ENCODE results near the gene ALKBH3. TPM values are rescaled to one million over a fixed set of nuclear protein-coding genes. Genes with fewer than 3 reads are reported as not detected.

ALKBH3 gene
- total RNA-seq, 1 donor, result 36.7 TPM

- DNase-seq (ENCODE audit: low read depth), result no peak
- no peak for TF ChIP-seq CTCF (IDR thresholded peaks at IDR 0.05; ENCODE audit: insufficient read depth, low read length)
- no peak overlapping the region for H3K4me3 ChIP-seq (ENCODE audit: low read depth, low read length)
Observed at GRCh38 chr11:43969543-43969942, 88.9 kb downstream of the ALKBH3 start.

Other genes with a start within 250 kb of the ALKBH3 start
- gene HSD17B12, start 200.1 kb upstream of the ALKBH3 start, total RNA-seq (ENCODE audit: low replicate concordance), result 76.5 and 92.9 TPM in 2 replicates
- gene C11orf96, start 61.8 kb downstream of the ALKBH3 start, total RNA-seq (ENCODE audit: low replicate concordance), result 3.2 and 6.3 TPM in 2 replicates
- gene ACCSL, start 167.2 kb downstream of the ALKBH3 start, total RNA-seq (ENCODE audit: low replicate concordance), result not detected in 2 replicates
- 10.8 and 39.4 TPM in 2 replicates for gene ACCS, start 185.4 kb downstream of the ALKBH3 start, total RNA-seq (ENCODE audit: low replicate concordance)
- 100 and 148 TPM in 2 replicates for gene EXT2, start 214.8 kb downstream of the ALKBH3 start, total RNA-seq (ENCODE audit: low replicate concordance)

Measured in fibroblast of the aortic adventitia (primary cell).